ENCODE measurements around the gene ABLIM3. TPM values are rescaled to one million over a fixed set of nuclear protein-coding genes. Genes with fewer than 3 reads are reported as not detected.

The ABLIM3 gene
- polyA plus RNA-seq, 1 of the 3 experiments (the other 2 are of a cell fraction), result 5.9 TPM

GRCh38 chr5:149265068-149265465, 123.8 kb downstream of the ABLIM3 start:
- no peak overlapping the region for H3K4me3 ChIP-seq (ENCODE audit: low read depth in 2 of 2, low read length in 1 of 2)
- H2AFZ ChIP-seq (ENCODE audit: low read depth), result no peak overlapping the region
- no peaks in the 10 kb centered on the region for H3K4me1 ChIP-seq (ENCODE audit: control insufficient read depth in 1 of 2, insufficient read depth in 2 of 2, low read depth in 1 of 2, low read length in 1 of 2)
- no peaks in the 10 kb centered on the region for H3K9me3 ChIP-seq
- no peak overlapping the region for H3K4me2 ChIP-seq
- no peaks in the 10 kb centered on the region for H3K36me3 ChIP-seq (replicated peaks in 1 of 2; ENCODE audit: control insufficient read depth in 1 of 2, insufficient read depth in 2 of 2, low read length in 1 of 2)
- H3K79me2 ChIP-seq (ENCODE audit: insufficient read depth), result no peaks in the 10 kb centered on the region
- no peaks in the 10 kb centered on the region for H3K9me2 ChIP-seq
- CTCF ChIA-PET, result interaction anchor here (0.6 to 2.9 kb wide), 21 partner anchors 8 to 1689 kb away, joined by 3 to 16 read pairs (median 4); partner anchors contain the start of gene ABLIM3
- H4K20me1 ChIP-seq (ENCODE audit: insufficient read depth), result no peaks in the 10 kb centered on the region
- TF ChIP-seq FOXJ3 (CRISPR knock-in tag; IDR thresholded peaks at IDR 0.05), result no peak
- TF ChIP-seq RXRA (IDR thresholded peaks at IDR 0.05; ENCODE audit: borderline replicate concordance, low read depth), result no peak
- no peak for TF ChIP-seq SIN3A (IDR thresholded peaks at IDR 0.05; ENCODE audit: borderline replicate concordance, low read depth, low read length)
- TF ChIP-seq MAX (IDR thresholded peaks at IDR 0.05; ENCODE audit: low read depth), result no peak
- TF ChIP-seq, protein P1, sequence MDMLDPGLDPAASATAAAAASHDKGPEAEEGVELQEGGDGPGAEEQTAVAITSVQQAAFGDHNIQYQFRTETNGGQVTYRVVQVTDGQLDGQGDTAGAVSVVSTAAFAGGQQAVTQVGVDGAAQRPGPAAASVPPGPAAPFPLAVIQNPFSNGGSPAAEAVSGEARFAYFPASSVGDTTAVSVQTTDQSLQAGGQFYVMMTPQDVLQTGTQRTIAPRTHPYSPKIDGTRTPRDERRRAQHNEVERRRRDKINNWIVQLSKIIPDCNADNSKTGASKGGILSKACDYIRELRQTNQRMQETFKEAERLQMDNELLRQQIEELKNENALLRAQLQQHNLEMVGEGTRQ (IDR thresholded peaks at IDR 0.05; ENCODE audit: borderline replicate concordance, low read depth, low read length), result no peak
- TF ChIP-seq MXI1 (IDR thresholded peaks at IDR 0.05; ENCODE audit: low read depth, low read length), result no peak
- no peak for TF ChIP-seq TAF1 (IDR thresholded peaks at IDR 0.05; ENCODE audit: borderline replicate concordance, low read depth, low read length)
- TF ChIP-seq MEF2A (IDR thresholded peaks at IDR 0.05; ENCODE audit: borderline replicate concordance, low read depth), result no peak
- no peak for TF ChIP-seq TEAD4 (IDR thresholded peaks at IDR 0.05; ENCODE audit: borderline replicate concordance, insufficient read depth)
- no peak for TF ChIP-seq GABPA (IDR thresholded peaks at IDR 0.05; ENCODE audit: low read depth)
- no peak for TF ChIP-seq FOXM1 (IDR thresholded peaks at IDR 0.05; ENCODE audit: low read depth)
- no peak for TF ChIP-seq TCF12 (IDR thresholded peaks at IDR 0.05)
- no peak for TF ChIP-seq FOSL2 (IDR thresholded peaks at IDR 0.05; ENCODE audit: borderline replicate concordance, low read depth)
- no peak for TF ChIP-seq RAD21 (IDR thresholded peaks at IDR 0.05; ENCODE audit: low read length)
- TF ChIP-seq CTCF (IDR thresholded peaks at IDR 0.05), result no peak
- TF ChIP-seq ELF1 (IDR thresholded peaks at IDR 0.05), result no peak
- no peak for TF ChIP-seq NFIC (IDR thresholded peaks at IDR 0.05; ENCODE audit: borderline replicate concordance)
- H3K27me3 ChIP-seq (ENCODE audit: insufficient read depth), result no peaks in the 10 kb centered on the region
- POLR2A ChIA-PET, result no interaction called here
- no peak for DNase-seq
- WGBS (ENCODE audit: low lambda C conversion rate), result 88% methylated on average over 7 of the region's 7 CpGs
- no peak overlapping the region for H3K27ac ChIP-seq (ENCODE audit: low read depth in 2 of 2, low read length in 1 of 2)
- no peak overlapping the region for H3K9ac ChIP-seq
- H3F3A ChIP-seq (replicated peaks; ENCODE audit: insufficient read depth), result no peaks in the 10 kb centered on the region

GRCh38 chr5:149265597-149265996, 124.3 kb downstream of the ABLIM3 start:
- Histone ChIP-seq H3K36me3 (replicated peaks in 1 of 2; ENCODE audit: control insufficient read depth in 1 of 2, insufficient read depth in 2 of 2, low read length in 1 of 2) (no peaks in the 10 kb centered on the region), H4K20me1 (ENCODE audit: insufficient read depth) (no peaks in the 10 kb centered on the region), H3K9ac (no peak overlapping the region), H3K27me3 (ENCODE audit: insufficient read depth) (no peaks in the 10 kb centered on the region), H3K4me1 (ENCODE audit: control insufficient read depth in 1 of 2, insufficient read depth in 2 of 2, low read depth in 1 of 2, low read length in 1 of 2) (no peaks in the 10 kb centered on the region), H2AFZ (ENCODE audit: low read depth) (no peak overlapping the region), H3K9me3 (no peaks in the 10 kb centered on the region), H3K27ac (ENCODE audit: low read depth in 2 of 2, low read length in 1 of 2) (no peak overlapping the region), H3K4me3 (ENCODE audit: low read depth in 2 of 2, low read length in 1 of 2) (no peak overlapping the region), H3K4me2 (no peak overlapping the region), H3K9me2 (no peaks in the 10 kb centered on the region), H3K79me2 (ENCODE audit: insufficient read depth) (no peaks in the 10 kb centered on the region), H3F3A (replicated peaks; ENCODE audit: insufficient read depth) (no peaks in the 10 kb centered on the region)
- WGBS (ENCODE audit: low lambda C conversion rate), result 16% methylated on average over 4 of the region's 4 CpGs
- TF ChIP-seq EP300 (IDR thresholded peaks at IDR 0.05; ENCODE audit: borderline replicate concordance in 1 of 2, low read depth in 1 of 2, low read length in 1 of 2) (no peak), CTCF (IDR thresholded peaks at IDR 0.05) (peak; percentile 36), RFX5 (IDR thresholded peaks at IDR 0.05; ENCODE audit: low read length) (no peak), RAD21 (IDR thresholded peaks at IDR 0.05; ENCODE audit: low read length) (peak; percentile 50), SMC3 (IDR thresholded peaks at IDR 0.05; ENCODE audit: low read depth, low read length) (0 out of 2 replicates have a peak, but pooled peaks have one; percentile 14)
- POLR2A ChIA-PET, result no interaction called here
- CTCF ChIA-PET, result interaction anchor here (0.8 to 2.2 kb wide), 24 partner anchors 8 to 534 kb away, joined by 3 to 11 read pairs (median 4); partner anchors contain the start of gene ABLIM3
- DNase-seq, result peak; percentile 43
